KOPT-K1 (cell line): ENCODE results near the gene PIGQ.

Experiments
- H3K27ac ChIP-seq: fragments of 200-600 bp; sonication (generic); 2 replicates; pipeline ENCODE4 v1.5.1; 2016; ENCODE audit warnings: antibody characterized with exemption, mild to moderate bottlenecking, low read depth, low read length; ENCODE audit not compliant: poor library complexity, severe bottlenecking
- H3K36me3 ChIP-seq: fragments of 200-600 bp; sonication (generic); 2 replicates; pipeline ENCODE4 v1.5.1; 2017; ENCODE audit warnings: antibody characterized with exemption, mild to moderate bottlenecking, low read length, moderate library complexity; ENCODE audit not compliant: insufficient read depth
- H3K9me3 ChIP-seq: fragments of 200-600 bp; sonication (generic); 2 replicates; pipeline ENCODE4 v1.5.1; 2017; ENCODE audit warnings: antibody characterized with exemption, low read length, mild to moderate bottlenecking; ENCODE audit not compliant: insufficient read depth, poor library complexity, severe bottlenecking

Gene PIGQ

GRCh38 chr16:529012-529575, 40.7 kb upstream of the PIGQ start:
- peak overlapping the region; percentile 82 for H3K27ac ChIP-seq
- no peaks in the 10 kb centered on the region for H3K9me3 ChIP-seq
- H3K36me3 ChIP-seq, result peaks cover 20% of the 10 kb centered on the region; the same call in 1 of the 2 replicates

- H3K27ac ChIP-seq, result no peak overlapping the region
- peaks cover 12% of the 10 kb centered on the region; the same call in 1 of the 2 replicates for H3K36me3 ChIP-seq
- H3K9me3 ChIP-seq, result no peaks in the 10 kb centered on the region
These were observed 39.5 kb upstream of the PIGQ start for GRCh38 chr16:530111-530817.

GRCh38 chr16:531494-532125, 38.2 kb upstream of the PIGQ start:
- Histone ChIP-seq H3K9me3 (no peaks in the 10 kb centered on the region), H3K27ac (no peak overlapping the region), H3K36me3 (peaks cover 12% of the 10 kb centered on the region; the same call in 1 of the 2 replicates)

DNA sequence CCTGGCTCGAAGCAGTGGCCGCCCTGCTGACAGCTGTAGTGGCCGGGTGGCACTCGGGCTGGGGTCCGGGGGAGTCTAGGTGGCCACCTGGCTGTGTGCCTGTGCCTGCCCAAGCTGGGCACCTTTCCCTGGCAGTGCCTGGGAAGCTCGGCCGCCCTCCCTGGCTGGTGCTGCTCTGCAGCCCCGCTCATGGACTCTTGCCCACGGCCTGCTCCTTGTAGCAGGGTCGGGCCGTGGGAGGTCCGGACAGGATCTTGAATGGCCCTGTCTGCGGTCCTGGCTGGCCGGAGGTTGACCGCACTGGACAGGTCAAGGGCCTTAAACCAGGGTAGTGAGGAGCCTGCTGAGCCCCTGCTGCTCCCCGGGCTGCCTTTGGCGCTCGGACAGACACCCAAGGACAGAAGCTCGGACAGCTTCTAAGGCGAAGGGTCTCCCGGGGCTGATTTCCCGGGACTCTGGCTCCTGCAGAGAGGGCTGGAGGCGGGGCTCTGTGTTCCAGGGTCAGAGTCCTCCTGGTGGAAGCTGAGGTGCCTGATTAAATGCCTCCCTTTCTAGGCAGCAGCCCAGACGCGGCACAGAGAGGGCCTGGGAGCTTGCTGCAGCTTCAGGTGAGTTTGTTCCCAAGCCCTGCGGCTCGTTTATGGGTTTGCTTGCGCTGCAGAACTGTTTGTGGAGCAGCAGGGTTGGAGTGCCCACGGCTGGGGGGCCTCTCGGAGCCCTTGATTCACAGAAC, 36.2 kb upstream of the PIGQ start:
- H3K36me3 ChIP-seq, result peaks cover 30% of the 10 kb centered on the region; the same call in 1 of the 2 replicates
- no peaks in the 10 kb centered on the region for H3K9me3 ChIP-seq
- H3K27ac ChIP-seq, result no peak overlapping the region

- no peak overlapping the region for H3K27ac ChIP-seq
These were observed 35.6 kb upstream of the PIGQ start for GRCh38 chr16:534135-534534.

DNA sequence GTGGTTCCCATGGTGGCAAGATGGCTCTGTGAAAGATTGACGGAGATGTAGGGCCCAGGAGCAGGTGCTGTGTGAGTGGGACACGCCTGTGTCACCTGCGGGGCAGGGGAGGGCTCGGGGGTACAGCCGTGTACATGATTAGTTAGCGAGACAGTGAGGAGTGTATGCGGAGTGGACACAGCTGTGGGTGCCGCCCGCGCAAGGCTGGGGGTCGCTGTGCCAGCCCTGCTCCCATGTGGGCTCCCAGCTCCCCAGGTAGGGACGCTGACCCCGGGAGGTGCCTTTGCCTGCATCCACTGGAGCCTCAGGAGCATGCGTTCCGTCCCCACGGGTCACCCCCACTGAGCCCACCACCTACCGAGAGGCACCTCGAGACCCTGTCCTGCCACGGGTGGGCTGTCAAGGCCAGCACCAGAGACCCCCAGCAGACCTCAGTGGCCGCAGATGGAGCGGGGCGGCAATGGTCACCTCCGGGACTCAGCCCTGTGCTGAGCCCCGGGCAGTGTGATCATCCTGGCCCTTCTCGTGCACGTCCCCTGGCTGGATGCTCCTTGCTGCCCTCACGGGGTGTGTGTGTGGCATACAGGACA, 34.8 kb upstream of the PIGQ start:
- Histone ChIP-seq H3K9me3 (no peaks in the 10 kb centered on the region), H3K36me3 (peaks cover 25% of the 10 kb centered on the region; the same call in 1 of the 2 replicates), H3K27ac (no peak overlapping the region)

More at GRCh38 chr16:534135-534534, 35.6 kb upstream of the PIGQ start:
- Histone ChIP-seq H3K9me3 (no peaks in the 10 kb centered on the region), H3K36me3 (peaks cover 30% of the 10 kb centered on the region; the same call in 1 of the 2 replicates)

DNA sequence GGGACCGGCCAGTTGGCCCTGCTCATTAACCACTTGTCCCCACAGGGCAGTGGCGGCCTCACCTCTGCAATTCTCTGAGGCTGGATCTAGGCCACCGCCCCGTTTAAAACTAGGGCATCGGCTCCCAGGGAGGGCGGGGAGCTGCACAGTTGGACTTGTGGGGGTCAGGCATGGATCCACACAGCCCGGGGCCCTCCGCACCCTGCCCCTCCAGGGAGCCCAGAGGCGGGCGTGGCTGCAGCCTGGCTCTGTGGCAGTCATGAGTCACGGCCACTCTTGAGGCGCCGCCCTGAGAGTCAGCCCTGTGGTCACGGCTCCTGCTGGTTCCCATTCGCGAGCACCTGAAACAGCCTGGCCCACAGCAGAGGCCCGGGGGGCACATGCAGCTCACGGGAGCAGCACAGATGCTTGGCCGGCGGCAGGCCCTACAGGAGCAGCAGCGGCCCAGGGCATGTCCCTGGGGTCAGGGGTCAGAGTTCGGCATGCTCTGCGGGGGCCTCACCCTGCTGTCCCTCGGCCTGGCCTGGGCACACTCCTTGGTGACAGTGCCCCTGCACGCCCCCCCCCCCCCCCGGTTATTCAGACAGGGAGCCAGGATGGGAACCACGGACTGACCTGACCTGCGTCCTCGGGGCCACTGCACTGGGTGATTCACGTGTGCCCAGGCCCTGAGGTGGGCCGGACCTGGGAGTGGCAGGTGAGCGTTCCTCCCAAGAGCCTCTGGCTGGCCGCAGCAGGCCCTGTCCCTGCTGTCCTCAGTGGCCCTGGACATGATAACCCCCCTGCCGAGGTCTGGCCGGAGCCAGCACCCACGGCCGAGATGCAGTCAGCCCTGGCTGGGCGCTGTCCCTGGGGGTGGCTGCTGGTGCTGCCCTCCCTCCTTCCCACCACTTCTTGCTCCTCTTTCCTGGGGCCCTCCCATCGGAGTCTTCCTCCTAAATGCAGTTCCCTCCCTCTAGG, 34.0 kb upstream of the PIGQ start:
- no peak overlapping the region for H3K27ac ChIP-seq
- peaks cover 22% of the 10 kb centered on the region; the same call in 1 of the 2 replicates for H3K36me3 ChIP-seq
- H3K9me3 ChIP-seq, result no peaks in the 10 kb centered on the region

DNA sequence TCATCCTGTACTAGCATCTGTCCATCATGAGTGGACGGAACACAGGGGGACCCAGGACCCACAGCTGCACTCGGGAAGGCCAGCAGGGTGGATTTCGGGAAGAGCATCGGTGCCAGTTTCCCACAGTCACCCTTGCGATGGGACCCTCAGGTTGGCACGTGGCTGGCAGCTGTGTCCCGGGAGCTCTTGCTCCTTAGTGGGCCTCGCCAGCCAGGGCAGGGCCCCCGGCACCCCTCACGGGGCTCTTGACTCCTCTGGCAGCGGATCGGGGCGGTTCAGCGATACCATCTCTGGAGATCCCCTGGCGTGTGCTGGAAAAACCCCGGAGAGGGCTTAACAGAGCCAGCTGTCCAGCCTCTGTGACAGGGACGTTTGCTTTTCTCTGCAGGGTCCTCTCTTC, 33.0 kb upstream of the PIGQ start:
- Histone ChIP-seq H3K36me3 (peaks cover 22% of the 10 kb centered on the region; the same call in 1 of the 2 replicates), H3K27ac (no peak overlapping the region), H3K9me3 (no peaks in the 10 kb centered on the region)

DNA sequence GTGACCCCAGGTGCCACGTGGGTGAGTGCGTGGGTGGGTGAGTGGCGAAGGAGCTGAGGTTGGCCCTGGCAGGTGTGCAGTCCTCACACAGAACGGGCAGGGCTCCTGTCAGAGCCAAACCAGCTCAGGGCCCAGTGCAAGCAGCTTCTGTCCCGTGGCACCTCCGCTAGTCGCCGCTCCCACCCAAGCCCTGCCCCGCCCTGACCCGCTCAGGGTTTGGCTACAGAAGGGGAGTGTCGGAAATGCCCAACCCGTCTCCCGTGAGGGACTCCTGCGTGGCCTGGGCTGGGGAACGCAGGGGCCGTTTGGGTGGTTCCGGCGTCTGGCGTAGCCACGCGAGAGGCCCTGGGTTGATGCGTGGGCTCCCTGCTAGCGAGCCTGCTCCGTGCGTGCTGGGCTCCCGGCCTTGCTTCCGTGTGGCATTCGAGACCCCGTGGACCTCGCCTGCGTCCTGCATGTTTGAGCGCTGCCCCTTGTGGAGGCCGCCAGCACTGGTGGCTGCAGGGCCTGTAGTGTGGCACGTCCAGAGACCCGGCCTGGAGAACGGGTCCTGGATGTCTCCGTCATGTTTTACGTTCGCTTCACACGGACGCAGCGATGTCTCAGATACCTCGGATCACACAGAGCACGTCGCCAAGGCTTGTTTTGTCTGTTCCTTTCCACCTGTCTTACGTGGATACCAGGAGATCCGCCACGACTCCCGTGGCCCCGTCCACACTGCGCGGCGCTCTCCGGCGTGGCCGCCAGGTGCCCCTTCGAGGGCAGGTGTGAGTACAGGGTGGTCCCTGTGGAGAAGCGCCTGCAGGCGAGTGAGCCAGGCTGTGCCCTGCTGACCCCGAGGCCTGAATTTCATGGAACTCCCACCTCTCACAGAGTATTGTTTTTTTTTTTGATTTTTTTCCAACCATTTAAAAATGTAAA, 32.1 kb upstream of the PIGQ start:
- no peak overlapping the region for H3K27ac ChIP-seq
- H3K36me3 ChIP-seq, result peaks cover 22% of the 10 kb centered on the region; the same call in 1 of the 2 replicates
- H3K9me3 ChIP-seq, result no peaks in the 10 kb centered on the region

GRCh38 chr16:539901-540530, 29.8 kb upstream of the PIGQ start:
- Histone ChIP-seq H3K9me3 (no peaks in the 10 kb centered on the region), H3K27ac (no peak overlapping the region), H3K36me3 (peaks cover 22% of the 10 kb centered on the region; the same call in 1 of the 2 replicates)

GRCh38 chr16:540645-541340, 29.0 kb upstream of the PIGQ start:
- H3K27ac ChIP-seq, result no peak overlapping the region
- H3K9me3 ChIP-seq, result no peaks in the 10 kb centered on the region
- H3K36me3 ChIP-seq, result peaks cover 22% of the 10 kb centered on the region; the same call in 1 of the 2 replicates
